DOHH2 (cell line): ENCODE measurements around the gene MYO18B.

Experiments
- CTCF ChIP-seq: fragments of 200-600 bp; sonication (generic); IDR thresholded peaks from one replicate; pipeline ENCODE4 v1.5.1; 2014; ENCODE audit warnings: antibody characterized with exemption, mild to moderate bottlenecking, low read depth, low read length; ENCODE audit not compliant: poor library complexity, severe bottlenecking
- EZH2phosphoT487 ChIP-seq: fragments of 200-600 bp; sonication (generic); IDR thresholded peaks from 2 replicates; pipeline ENCODE4 v1.6.1; 2017; ENCODE audit warnings: borderline replicate concordance, mild to moderate bottlenecking, antibody characterized with exemption, low read length, moderate library complexity, mixed read lengths

GRCh38 chr22:26053737-26054316 lies 311.8 kb downstream of the MYO18B start:
- TF ChIP-seq EZH2phosphoT487 (no peak), CTCF (no peak)
